Measurements from ENCODE around the gene NEDD4.
"Not testable (repeated sequence)": the region's sequence is repeated elsewhere in the genome, so short reads cannot be mapped to it uniquely, and the experiment has no call there.

NEDD4 gene

DNA sequence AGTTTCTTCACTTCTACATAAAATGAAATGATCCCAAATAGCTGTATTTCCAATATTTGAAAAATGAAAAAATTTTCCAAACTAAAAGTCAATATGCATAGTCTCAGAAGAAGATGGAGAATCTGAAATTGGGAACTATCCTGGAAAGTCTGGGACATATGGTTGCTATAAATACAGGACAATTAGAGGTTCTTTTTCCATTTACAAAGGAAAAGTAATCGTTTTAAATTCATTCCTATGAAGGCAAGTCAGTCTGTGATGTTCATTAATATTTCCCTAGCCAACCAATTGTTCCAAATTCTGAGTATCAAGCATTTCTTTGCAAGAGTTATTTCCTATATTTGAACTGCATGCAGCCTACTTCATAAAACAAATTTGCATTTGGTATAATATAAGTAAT is 102.2 kb downstream of the NEDD4 start:
- no peak for DNase-seq

GRCh38 chr15:55884223-55884622 is 109.2 kb downstream of the NEDD4 start:
- DNase-seq = no peak

DNA sequence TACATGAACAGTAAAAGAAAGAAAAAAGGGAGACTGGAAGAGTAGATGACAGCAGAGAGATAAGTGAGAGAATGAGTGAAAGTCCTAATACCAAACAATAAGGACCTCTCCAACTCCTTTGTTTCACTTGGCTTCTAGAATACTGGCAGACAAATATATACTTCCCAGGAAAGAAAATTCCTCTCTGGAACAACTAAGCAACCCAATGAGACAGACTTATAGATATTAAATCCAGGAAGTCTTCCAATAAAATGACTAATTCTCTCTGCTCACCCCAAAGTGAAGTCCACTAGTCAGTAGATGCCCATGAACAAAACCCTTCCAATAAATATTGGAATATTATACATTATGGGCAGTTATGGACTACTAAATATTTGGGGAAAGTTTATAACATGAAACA is 114.2 kb downstream of the NEDD4 start:
- no peak for DNase-seq

DNA sequence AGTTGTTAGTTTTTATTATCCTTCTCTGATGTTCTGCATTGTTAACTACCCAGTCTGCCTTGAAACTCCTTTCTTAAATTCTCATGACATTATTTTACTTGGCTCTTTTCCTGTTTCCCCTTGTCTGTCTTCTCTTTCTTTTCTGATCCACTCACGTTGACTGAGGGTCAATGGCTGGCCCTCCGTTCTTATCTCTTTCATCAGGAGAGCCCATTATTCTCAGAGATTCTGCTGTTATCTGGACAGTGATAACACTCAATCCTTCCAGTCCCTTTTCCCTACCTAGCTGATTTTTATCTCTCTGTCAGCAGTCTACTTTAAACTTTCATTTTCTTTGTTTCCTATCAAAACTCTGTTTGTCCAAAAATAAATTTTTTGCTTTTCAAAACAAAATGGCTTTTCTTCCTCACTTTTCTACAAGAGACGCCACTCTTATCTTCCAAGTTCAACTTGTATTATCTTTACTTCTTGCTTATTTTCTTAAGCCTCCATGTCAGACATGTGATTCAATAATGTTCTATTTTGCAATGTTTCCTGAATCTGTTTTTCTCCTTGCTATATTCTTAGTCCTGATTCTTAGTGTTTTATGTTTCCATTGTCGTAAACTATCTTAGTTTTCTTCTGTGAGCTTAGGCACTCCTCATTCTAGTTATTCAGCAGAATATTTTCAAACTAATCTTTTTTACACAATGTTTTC is 120.2 kb downstream of the NEDD4 start:
- no peak for DNase-seq

DNA sequence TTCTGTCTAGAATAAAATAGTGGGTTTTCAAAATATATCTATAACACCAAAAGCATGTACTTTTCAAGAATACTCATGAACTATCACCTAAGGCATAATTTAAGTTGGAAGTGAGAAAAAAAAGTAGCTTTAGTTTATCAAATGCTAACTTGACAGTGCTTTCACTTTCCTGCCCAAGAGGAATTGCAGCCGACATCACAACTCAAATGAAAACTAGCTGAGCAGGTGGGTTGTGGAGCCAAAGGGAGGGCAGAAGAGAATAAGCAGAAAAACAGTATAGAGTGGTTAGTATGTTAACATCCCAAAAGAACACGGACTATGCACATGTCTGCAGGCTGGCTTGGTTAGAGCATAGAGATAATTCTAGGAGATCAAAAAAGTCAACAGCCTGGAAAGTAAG is 120.9 kb downstream of the NEDD4 start:
- no peak for DNase-seq

DNA sequence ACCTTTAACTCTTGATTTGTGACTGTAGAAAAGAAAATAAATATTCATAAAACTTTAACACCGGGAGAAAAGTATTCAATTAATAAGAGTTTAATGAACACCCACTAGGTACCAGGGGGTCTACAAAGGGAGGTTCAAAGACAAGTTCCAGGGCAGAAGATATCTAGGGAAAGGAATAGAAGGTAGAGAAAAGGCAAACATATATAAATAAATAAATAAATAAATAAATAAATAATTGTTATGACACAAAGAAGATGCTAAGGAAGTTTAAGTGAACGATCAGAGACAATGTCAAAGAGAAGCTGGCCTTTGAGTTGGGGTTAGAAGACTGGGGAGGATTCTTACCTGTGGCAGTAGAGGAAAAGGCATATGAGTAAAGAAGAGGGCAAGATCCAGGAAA is 123.8 kb downstream of the NEDD4 start:
- no peak for DNase-seq

- DNase-seq = no peak
Observed at GRCh38 chr15:55868707-55869106, 124.7 kb downstream of the NEDD4 start.

DNA sequence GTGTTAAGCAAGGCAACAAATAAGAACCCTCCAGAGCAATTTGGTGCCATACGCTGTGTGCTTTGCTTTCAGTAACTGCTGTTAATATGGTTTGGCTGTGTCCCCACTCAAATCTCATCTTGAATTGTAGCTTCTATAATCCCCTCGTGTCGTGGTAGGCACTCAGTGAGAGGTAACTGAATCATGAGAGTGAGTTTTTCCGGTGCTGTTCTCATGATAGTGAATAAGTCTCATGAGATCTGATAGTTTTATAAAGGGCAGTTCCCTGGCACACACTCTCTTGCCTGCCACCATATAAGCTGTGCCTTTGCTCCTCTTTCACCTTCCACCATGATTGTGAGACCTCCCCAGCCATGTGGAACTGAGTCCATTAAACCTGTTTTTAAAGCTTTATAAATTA is 125.1 kb downstream of the NEDD4 start:
- not testable (repeated sequence) for DNase-seq

DNA sequence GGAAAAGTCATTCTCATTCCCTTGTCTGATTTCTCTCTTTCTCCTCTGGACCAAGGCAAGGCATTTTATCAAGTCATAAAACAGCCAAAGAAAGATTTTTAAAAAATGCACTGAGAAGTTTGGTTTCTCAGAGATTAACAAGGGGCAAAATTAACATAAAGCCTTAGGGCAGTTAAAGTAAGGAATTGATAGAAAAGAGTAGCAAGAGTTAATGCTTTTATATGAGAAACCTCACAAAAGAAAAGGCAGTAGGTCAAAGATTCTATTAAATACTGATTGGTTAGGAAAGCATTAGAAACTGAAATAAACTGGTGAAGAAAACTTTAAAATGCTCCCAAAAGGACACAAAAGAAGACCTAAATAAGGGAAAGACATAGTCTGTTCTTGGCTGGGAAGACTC is 129.5 kb downstream of the NEDD4 start:
- DNase-seq = no peak

DNA sequence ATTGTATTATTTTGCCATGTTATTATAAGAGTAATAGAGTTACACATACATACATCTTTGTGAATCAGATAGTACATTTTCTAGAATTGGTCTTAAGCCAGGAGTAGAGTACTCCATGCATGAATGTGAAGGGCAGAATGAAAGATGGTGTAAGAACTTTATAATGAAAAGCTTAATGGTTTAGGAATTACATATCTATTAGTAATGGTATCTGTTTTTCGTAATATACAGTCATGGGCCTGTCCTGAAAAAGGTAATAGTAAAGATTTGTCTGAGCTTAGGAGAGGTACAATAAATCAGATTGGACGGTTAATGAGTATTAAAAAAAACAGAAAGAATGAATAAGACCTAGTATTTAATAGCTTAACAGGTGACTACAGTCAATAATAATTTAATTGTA is 132.3 kb downstream of the NEDD4 start:
- DNase-seq = no peak

- DNase-seq = no peak
Observed at GRCh38 chr15:55860468-55860867, 132.9 kb downstream of the NEDD4 start.

GRCh38 chr15:55859681-55860080 is 133.7 kb downstream of the NEDD4 start:
- no peak for DNase-seq

GRCh38 chr15:55858661-55859060 is 134.8 kb downstream of the NEDD4 start:
- no peak for DNase-seq

- no peak for DNase-seq
Observed at GRCh38 chr15:55856506-55857164, 136.8 kb downstream of the NEDD4 start.

DNA sequence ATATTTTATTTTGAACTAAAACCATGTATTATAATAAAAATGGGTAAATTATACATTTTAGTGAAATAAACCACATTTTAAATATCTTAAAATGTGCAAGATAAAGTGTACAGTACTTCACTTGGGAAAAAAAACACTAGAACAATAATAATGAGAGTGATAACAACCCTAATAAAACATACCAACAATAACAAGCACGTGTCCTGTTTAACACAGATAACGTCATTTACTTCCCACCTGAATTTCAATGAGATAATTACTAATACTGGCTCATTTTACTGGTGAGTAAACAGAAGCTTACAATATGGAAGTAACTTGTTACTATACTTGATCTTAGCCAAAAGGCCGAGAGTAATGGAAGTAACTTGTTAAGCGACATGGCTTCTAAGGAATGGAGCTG is 140.3 kb downstream of the NEDD4 start:
- no peak for DNase-seq

DNA sequence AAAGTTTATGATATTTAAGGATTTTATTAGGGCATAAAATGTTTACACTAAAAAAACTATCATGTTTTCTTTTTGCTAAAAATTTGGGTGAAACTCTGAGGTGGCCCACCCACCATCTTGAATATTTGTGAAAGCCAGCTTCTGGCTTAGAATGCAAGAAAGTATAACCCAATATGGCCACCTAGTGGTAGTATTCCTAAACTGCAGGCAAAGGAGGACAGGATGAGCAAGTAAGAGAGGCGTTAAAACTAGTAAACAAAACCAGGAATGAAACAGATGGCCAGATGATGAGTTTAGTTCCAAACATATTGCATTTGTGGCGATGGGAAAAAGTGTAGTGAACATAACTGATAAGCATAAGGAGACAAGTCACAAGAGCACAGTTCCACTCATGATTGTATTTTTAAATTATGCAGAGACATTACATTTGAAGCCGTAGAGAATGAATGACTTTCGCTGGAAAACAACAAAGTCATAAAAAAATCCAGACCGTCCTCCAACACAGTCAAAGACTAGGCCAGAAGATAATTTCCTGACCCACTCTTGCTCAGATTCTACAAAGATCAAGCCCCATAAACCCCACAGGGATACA is 147.2 kb downstream of the NEDD4 start:
- DNase-seq = no peak

GRCh38 chr15:55842897-55843296 is 150.5 kb downstream of the NEDD4 start:
- not testable (repeated sequence) for DNase-seq

DNA sequence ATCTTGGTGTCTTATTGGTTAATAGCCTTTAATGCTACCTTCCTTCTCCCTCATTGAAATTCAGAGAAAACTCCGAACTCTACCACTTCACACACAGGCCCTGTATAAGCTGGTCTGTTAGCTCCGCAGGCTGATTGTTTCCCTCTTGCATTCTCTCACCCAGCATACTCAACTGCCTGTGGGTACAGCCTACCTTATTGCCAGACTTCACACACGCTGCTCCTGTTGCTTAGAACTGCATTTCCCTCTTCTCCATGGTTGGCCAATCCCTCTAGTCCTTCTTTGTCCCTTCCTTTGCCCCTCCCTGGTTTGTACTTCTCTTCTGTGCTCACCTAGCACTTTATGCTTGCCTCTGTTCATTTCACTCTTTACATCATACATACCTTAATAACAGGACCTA is 157.5 kb downstream of the NEDD4 start:
- no peak for DNase-seq

GRCh38 chr15:55834331-55834730 is 159.1 kb downstream of the NEDD4 start:
- no peak for DNase-seq

GRCh38 chr15:55829826-55830225 is 163.6 kb downstream of the NEDD4 start:
- DNase-seq = no peak

DNA sequence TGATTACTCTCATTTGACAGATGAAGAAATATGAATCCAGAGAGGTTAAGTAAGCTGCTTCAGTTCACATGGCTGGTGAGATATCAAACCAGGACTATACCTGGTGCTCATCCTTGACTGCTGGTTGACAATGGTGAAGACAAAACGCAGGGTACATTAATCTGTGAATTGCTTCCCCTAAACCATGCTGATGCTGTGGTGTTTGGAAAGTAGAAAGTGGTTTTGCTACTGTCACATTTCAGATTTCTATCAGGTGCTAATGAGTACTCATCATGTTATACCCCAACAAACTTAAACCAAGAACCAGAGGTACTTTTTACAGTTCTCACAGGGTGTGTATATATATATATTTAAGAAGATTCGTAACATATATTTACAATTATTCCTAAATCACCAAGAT is 165.5 kb downstream of the NEDD4 start:
- no peak for DNase-seq

- DNase-seq = no peak
Observed at GRCh38 chr15:55827204-55827603, 166.2 kb downstream of the NEDD4 start.

- no peak for DNase-seq
Observed at GRCh38 chr15:55824857-55825613, 168.4 kb downstream of the NEDD4 start.
